AG10803 (cell line): ENCODE results near the gene MPV17.
"Not testable (repeated sequence)": the region's sequence is repeated elsewhere in the genome, so short reads cannot be mapped to it uniquely, and the experiment has no call there.

Experiments used
- DNase-seq: peaks from one replicate; pipeline ENCODE4 v3.0.0; 2010; ENCODE audit warnings: low read depth
- H3K4me3 ChIP-seq: 2 replicates; pipeline ENCODE4 v1.5.1; 2011; ENCODE audit warnings: mild to moderate bottlenecking, low read length, control low read depth
- TF ChIP-seq, protein P1 (sequence below): conservative IDR thresholded peaks from 2 replicates; pipeline ENCODE4 v1.5.1; 2011; ENCODE audit warnings: mild to moderate bottlenecking, low read length, control low read depth, inconsistent platforms

MPV17 gene

DNA sequence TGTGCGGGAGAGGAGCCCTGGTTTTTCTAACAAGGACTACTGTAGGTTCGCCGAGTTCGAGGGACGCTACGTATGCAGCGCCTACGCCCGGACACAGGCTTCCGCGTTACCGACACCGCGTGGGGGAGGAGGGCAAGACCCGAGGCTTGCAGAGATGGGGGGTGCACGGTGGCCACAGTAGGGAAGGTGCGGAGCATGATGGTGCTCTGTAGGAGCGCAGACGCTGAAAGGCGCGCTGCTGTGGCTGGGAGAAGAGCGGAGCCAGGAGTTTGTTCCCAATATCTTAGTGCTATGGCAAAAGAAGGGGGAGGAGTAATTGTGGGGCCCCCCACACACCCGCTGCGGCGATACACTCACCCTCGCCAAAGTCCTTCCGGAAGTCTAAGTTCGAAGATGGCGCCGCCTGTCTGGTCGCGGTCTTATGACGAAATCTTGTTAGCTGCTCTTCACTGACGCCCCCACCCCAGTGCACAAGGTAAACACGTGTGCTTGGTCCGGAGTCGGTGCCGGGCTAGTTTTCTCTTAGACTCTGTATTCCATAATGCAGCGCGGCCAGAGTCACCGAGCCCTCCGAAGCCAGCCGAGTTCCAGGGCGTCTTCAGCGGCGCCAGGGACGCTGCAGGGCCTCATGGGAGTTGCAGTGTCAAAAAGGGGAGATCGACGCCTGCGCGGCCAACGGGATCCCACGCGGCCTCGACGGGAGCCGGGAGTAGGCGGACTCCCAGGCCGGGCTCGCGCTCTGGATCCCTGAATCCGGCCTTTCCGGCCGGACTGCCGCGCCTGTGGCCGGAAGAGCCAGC lies 33.7 kb upstream of the MPV17 start, which contains the start of gene GTF3C2:
TSS of gene GTF3C2 (minus strand) at position 383 of the 800 bp plus-strand sequence. CDS start 13,210 bp downstream, outside the sequence.
- peak; percentile 96 for DNase-seq
- TF ChIP-seq, protein P1, sequence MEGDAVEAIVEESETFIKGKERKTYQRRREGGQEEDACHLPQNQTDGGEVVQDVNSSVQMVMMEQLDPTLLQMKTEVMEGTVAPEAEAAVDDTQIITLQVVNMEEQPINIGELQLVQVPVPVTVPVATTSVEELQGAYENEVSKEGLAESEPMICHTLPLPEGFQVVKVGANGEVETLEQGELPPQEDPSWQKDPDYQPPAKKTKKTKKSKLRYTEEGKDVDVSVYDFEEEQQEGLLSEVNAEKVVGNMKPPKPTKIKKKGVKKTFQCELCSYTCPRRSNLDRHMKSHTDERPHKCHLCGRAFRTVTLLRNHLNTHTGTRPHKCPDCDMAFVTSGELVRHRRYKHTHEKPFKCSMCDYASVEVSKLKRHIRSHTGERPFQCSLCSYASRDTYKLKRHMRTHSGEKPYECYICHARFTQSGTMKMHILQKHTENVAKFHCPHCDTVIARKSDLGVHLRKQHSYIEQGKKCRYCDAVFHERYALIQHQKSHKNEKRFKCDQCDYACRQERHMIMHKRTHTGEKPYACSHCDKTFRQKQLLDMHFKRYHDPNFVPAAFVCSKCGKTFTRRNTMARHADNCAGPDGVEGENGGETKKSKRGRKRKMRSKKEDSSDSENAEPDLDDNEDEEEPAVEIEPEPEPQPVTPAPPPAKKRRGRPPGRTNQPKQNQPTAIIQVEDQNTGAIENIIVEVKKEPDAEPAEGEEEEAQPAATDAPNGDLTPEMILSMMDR = no peak
- peak within 1 kb of the TSS; percentile 97 for H3K4me3 ChIP-seq

DNA sequence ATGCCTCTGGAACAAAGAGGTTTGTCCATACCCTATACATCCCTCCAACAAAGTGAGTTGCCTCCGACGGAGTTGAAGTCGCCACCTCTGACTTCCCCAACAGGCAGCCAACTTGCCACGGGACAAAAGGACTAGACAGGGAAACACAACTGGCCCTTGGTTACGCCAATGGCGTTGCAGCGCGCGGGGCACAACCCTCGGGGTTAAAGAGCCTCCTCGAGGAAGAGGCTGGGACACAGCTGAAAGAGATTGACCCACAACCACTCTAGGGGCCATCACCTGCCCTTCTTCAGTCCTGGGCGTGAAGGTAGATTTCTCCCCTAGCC lies 33.1 kb upstream of the MPV17 start:
- TF ChIP-seq, protein P1 = no peak
- DNase-seq = peak; percentile 42
- peak overlapping the region; percentile 97 for H3K4me3 ChIP-seq

DNA sequence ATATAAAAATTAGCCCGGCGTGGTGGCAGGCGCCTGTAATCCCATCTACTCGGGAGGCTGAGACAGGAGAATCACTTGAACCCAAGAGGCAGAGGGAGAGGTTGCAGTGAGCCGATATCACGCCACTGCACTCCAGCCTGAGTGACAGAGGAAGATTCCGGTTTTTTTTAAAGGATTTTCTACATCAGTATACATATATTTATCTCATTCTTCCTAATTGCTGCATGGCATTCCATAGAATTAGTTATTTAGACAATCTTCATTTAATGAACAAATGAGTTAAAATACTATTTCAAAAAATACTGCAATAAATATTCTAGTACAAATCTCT lies 31.7 kb upstream of the MPV17 start:
- no peak overlapping the region for H3K4me3 ChIP-seq
- TF ChIP-seq, protein P1 = no peak
- no peak for DNase-seq

DNA sequence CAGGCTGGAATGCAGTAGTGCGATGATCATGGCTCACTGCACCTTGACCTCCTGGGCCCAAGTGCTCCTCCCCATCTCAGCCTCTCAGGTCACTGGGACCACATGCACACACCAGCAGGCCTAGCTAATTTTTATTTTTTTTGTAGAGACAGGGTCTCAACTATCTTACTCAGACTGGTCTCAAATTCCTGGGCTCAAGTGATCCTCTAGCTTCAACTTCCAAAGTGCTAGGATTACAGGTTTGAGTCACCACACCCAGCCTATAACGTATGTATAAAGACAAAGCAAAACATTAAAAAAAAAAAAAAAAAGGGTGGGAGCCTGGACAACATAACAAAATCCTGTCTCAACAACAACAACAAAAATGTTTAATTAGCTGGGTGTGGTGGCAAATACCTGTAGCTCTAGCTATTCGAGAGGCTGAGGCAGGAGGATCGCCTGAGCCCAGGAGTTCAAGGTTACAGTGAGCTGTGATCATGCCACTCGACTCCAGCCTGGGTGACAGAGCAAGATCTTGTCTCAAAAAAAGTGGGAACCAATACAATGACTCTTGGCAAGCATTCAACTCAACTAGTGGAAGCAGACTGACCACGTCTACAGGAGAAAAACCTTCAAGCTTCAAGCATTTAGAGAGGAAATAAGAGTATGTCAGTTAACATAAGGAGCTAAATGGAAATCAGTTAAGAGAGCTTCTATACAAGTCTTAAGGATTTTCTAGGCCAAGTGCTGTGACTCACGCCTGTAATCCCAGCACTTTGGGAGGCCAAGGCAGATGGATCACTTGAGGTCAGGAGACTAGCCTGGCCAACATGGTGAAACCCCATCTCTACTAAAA lies 31.1 kb upstream of the MPV17 start:
- no peak overlapping the region for H3K4me3 ChIP-seq
- TF ChIP-seq, protein P1 = no peak
- DNase-seq = peak; percentile 20

DNA sequence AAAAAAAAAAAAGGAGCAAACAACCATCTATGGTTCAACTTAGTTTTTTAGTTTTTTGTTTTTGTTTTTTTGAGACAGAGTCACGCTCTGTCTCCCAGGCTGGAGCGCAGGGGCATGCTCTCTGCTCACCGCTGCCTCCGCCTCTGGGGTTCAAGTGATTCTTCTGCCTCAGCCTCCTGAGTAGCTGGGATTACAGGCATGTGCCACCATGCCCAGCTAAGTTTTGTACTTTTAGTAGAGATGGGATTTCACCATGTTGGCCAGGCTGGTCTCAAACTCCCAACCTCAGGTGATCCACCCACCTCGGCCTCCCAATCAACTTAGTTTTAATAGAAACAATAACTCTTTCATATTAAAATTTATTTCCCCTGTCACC lies 30.5 kb upstream of the MPV17 start:
- not testable (repeated sequence) for H3K4me3 ChIP-seq, DNase-seq

DNA sequence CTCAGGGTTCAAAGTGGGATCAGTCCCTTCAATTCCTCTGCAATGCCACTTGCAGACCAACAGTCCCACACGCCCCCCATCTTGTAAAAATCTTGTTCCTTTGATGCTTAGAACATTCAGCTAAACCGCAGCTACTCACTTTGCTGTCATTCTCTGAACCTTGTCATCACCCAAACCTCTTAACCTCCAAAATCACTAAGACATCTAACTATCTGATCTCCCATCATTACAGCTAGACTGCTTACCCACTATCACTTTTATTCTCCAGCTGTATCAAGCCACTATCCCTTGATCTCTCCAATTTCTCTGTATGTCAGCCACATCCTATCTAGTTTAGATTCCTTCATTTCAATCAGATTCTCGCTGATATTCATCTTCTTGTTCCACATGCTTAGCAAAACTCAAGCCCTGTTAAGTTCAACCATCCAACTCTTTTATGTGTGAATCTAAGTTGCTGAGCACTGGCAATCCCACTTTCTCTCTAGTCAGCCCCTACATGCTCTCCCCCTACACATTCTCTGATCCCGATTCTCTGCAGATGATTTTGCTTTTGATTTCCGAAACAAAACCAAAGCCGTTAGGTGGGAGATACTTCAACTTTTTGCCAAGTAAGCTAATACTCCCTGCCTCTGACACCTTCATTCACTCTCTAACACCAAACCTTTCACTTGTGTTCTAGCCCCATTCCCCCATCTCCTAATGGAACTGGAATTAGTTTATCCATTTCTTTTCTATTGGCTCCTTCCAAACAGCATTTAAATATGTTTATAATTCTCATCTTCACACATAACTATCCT lies 29.1 kb upstream of the MPV17 start:
- TF ChIP-seq, protein P1 = no peak
- H3K4me3 ChIP-seq = no peak overlapping the region
- DNase-seq = no peak

DNA sequence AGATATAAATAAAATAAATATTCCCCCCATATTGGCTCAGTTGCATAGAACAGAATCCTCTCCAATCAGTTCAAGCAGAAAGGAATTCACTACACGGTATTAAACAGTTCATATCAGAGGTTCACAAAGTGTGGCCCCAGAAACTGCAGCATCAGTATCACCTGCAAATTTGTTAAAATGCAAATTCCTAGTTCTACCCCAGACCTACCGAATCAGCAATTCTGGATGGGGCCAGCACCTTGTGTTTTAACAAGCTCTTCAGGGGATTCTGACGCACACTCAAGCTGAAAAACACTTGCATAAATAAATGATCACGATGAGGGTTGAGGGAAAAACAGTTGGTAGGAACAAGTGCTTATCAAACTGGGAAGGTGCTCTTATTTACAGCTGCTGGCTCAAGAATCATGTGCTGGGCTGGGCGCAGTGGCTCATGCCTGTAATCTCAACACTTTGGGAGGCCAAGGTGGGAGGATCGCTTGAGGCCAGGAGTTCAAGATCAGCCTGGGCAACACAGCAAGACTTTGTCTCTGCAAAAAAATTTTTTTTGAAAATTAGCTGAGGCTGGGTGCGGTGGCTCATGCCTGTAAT lies 27.3 kb upstream of the MPV17 start:
- TF ChIP-seq, protein P1 = no peak
- no peak overlapping the region for H3K4me3 ChIP-seq
- no peak for DNase-seq
